Measurements from ENCODE around the gene KCNMB2.

- TF ChIP-seq CTCF (IDR thresholded peaks at IDR 0.05 in 4 of 5, conservative IDR thresholded peaks at IDR 0.05 in 1 of 5) (no peak), POLR2A (IDR thresholded peaks at IDR 0.05) (no peak)
Measured at GRCh38 chr3:178676942-178677790, 140.9 kb downstream of the KCNMB2 start.

Measured in gastrocnemius medialis (tissue), 4 donors.